Measurements from ENCODE around the gene ZNF639. TPM values are rescaled to one million over a fixed set of nuclear protein-coding genes. Genes with fewer than 3 reads are reported as not detected.

ZNF639 gene
- total RNA-seq = 43.2 and 44.4 TPM in 2 replicates

GRCh38 chr3:179322286-179323196, at the start of gene ZNF639:
ZNF639 (plus strand) TSS chr3:179323031; CDS start chr3:179328294, 5,263 bp downstream.

GRCh38 chr3:179347345-179348194, 24.7 kb downstream of the ZNF639 start, which contains the start of gene MFN1:
MFN1 (plus strand) TSS chr3:179347709; CDS start chr3:179348852, 1,143 bp downstream.

Other genes starting within 250 kb of the ZNF639 start
- gene PIK3CA, start 174.7 kb upstream of the ZNF639 start, total RNA-seq = 28.5 and 40.5 TPM in 2 replicates
- gene KCNMB3, start 71.9 kb upstream of the ZNF639 start, total RNA-seq = 0.76 and 1.0 TPM in 2 replicates
- gene MFN1, start 24.7 kb downstream of the ZNF639 start, total RNA-seq = 48.5 and 55.5 TPM in 2 replicates
- gene GNB4, start 128.4 kb downstream of the ZNF639 start, total RNA-seq = 66.5 and 91.0 TPM in 2 replicates
- 35.9 and 36.5 TPM in 2 replicates for gene ACTL6A, start 239.9 kb downstream of the ZNF639 start, total RNA-seq

All from smooth muscle cell of the pulmonary artery (primary cell).